HepG2 (cell line): ENCODE data around the gene SREBF1. TPM values are rescaled to one million over a fixed set of nuclear protein-coding genes. Genes with fewer than 3 reads are reported as not detected.

Source experiments
- ATAC-seq: fragments of 200-7000 bp; cut with Tn5 transposase; 3 replicates; pipeline ENCODE4 v1.9.1; 2020; ENCODE audit warnings: mild to moderate bottlenecking, moderate library complexity
- BruUV-seq: library from RNA; stranded (reverse); fragments of 400-500 nt; replicated peaks from 2 replicates; lab custom pipeline; 2021; lab: Mats Ljungman, UMichigan
- CTCF ChIA-PET: fragments of 300-600 bp; formaldehyde crosslinking; extraction: SDS; loops from one replicate; lab custom pipeline; 2021; ENCODE audit warnings: low total read pairs, inconsistent platforms, low intra/inter-chr PET ratio; lab: Yijun Ruan, JAX
- POLR2A ChIA-PET: fragments of 350-600 bp; sonication (Branson Sonifier 250); formaldehyde crosslinking; loops from one replicate; lab custom pipeline; 2020; ENCODE audit warnings: antibody characterized with exemption, inconsistent platforms; lab: Yijun Ruan, JAX
- DNase-seq: peaks from one replicate; pipeline ENCODE4 v3.0.0-alpha.2; 2015; ENCODE audit warnings: low spot score
- FAIRE-seq: peaks from 3 replicates; lab custom pipeline; 2011; peaks lifted over from hg19 to GRCh38; lab: Jason Lieb, UNC
- H2AFZ ChIP-seq: one replicate; pipeline ENCODE4 v1.6.1; 2011; ENCODE audit warnings: low read length, inconsistent platforms
- H3K27ac ChIP-seq: fragments of 300-600 bp; 3 replicates; pipeline ENCODE4 v1.8.0; 2011; ENCODE audit warnings: mixed run types, mild to moderate bottlenecking, mixed read lengths, low read length, inconsistent platforms; ENCODE audit not compliant: insufficient read depth; ENCODE audit errors: extremely low read length
- H3K27me3 ChIP-seq, 2 experiments: fragments of 200-600 bp in 1 of 2; 2 replicates in 1 of 2; 3 replicates in 1 of 2; pipeline versions ENCODE4 v1.6.0 to v1.8.0; 2011; ENCODE audit warnings: low read length in 2 of 2, mild to moderate bottlenecking in 2 of 2, moderate library complexity in 2 of 2, inconsistent platforms in 1 of 2; ENCODE audit not compliant: insufficient read depth in 2 of 2, control insufficient read depth in 1 of 2
- H3K36me3 ChIP-seq, 2 experiments: fragments of 200-600 bp in 1 of 2; replicated peaks in 1 of 2; 2 replicates in 1 of 2; 3 replicates in 1 of 2; pipeline versions ENCODE4 v1.5.1 to v1.8.0; 2011; ENCODE audit warnings: low read length in 2 of 2, inconsistent platforms in 1 of 2; ENCODE audit not compliant: insufficient read depth in 2 of 2, control insufficient read depth in 1 of 2
- H3K4me1 ChIP-seq: 2 replicates; pipeline ENCODE4 v1.5.1; 2012; ENCODE audit warnings: low read length, inconsistent platforms; ENCODE audit not compliant: insufficient read depth
- H3K4me2 ChIP-seq: 2 replicates; pipeline ENCODE4 v1.6.0; 2011; ENCODE audit warnings: low read depth, low read length, inconsistent platforms
- H3K4me3 ChIP-seq, 3 experiments: fragments of 200-600 bp in 1 of 3; sonication (generic), shearing (Covaris generic) in 1 of 3; replicated peaks in 1 of 3; 2 replicates each; pipeline ENCODE4 v1.5.1; 2011 to 2016; ENCODE audit warnings: low read length in 3 of 3, inconsistent platforms in 2 of 3, low read depth in 2 of 3, mild to moderate bottlenecking in 2 of 3, control low read depth in 1 of 3, mixed read lengths in 1 of 3; ENCODE audit not compliant: insufficient read depth in 1 of 3
- H3K79me2 ChIP-seq: one replicate; pipeline ENCODE4 v1.6.1; 2011; ENCODE audit warnings: low read length, inconsistent platforms; ENCODE audit not compliant: insufficient read depth
- H3K9ac ChIP-seq: 2 replicates; pipeline ENCODE4 v1.6.0; 2011; ENCODE audit warnings: mild to moderate bottlenecking, low read depth, low read length, inconsistent platforms; ENCODE audit not compliant: insufficient read depth
- H3K9me3 ChIP-seq: 2 replicates; pipeline ENCODE4 v1.5.1; 2012; ENCODE audit warnings: mild to moderate bottlenecking, low read length
- H4K20me1 ChIP-seq: 2 replicates; pipeline ENCODE4 v1.6.0; 2011; ENCODE audit warnings: inconsistent platforms, mild to moderate bottlenecking, low read length, moderate library complexity; ENCODE audit not compliant: insufficient read depth
- ZBTB1 ChIP-seq: sonication (generic); formaldehyde crosslinking; IDR thresholded peaks from 2 replicates; pipeline ENCODE4 v1.4.0; 2020; ENCODE audit warnings: missing genetic modification reagents, borderline replicate concordance
- ZNF329 ChIP-seq: sonication (generic); formaldehyde crosslinking; IDR thresholded peaks from 2 replicates; pipeline ENCODE4 v1.9.0; 2021; ENCODE audit warnings: low read depth, mild to moderate bottlenecking, missing genetic modification reagents
- ZNF354B ChIP-seq: sonication (generic); formaldehyde crosslinking; IDR thresholded peaks from 2 replicates; pipeline ENCODE4 v1.8.0; 2022; ENCODE audit warnings: mild to moderate bottlenecking, missing genetic modification reagents
- WGBS: methylation state at CpG from one replicate; pipeline ENCODE4 v1.1.6; 2017; ENCODE audit warnings: low lambda C conversion rate; 5-methylcytosine and 5-hydroxymethylcytosine counted together
- in situ Hi-C: cut with HindIII; loops from 2 replicates; pipeline ENCODE4 v1.10.0; 2017; ENCODE audit warnings: low pct_unique_long_range_greater_than_20kb; ENCODE audit not compliant: extremely low pct_ligation_motif_present
- intact Hi-C: fragments of 100-400 bp; cut with micrococcal nuclease; formaldehyde crosslinking; loops from one replicate; pipeline ENCODE4 v1.10.0; 2022; ENCODE audit not compliant: unreplicated experiment
- polyA plus RNA-seq, 8 experiments: library from polyadenylated mRNA; depleted of rRNA in 3 of 8; stranded (reverse) in 7 of 8; unstranded in 1 of 8; fragments of >200 nt; fragmentation: Illumina TruSeq in 4 of 8; extraction: Trizol in 4 of 8; gene quantifications; 2 replicates each; pipeline versions ENCODE4 v1.2.1 to v1.2.3, GENCODE V29; 2011 to 2016; ENCODE audit warnings: low read depth in 4 of 8, missing spikeins in 1 of 8, mixed read lengths in 1 of 8; ENCODE audit not compliant: insufficient read depth in 1 of 8
- total RNA-seq, 5 experiments: library from RNA; depleted of rRNA; stranded (reverse); fragments of >200 nt; fragmentation: Illumina TruSeq; extraction: Trizol; gene quantifications; 2 replicates each; pipeline ENCODE4 v1.2.3, GENCODE V29; 2016; ENCODE audit warnings: low read depth in 1 of 5
- TF ChIP-seq, protein P1 (sequence below): sonication (generic); formaldehyde crosslinking; conservative IDR thresholded peaks from 2 replicates; pipeline ENCODE4 v1.4.0; 2020; ENCODE audit warnings: missing genetic modification reagents

SREBF1 gene
- total and polyA plus RNA-seq, 2 of the 13 experiments (the other 11 are each of a cell fraction or from before 2014, with no cell fraction given): 34.3 to 38.0 TPM

- TF ChIP-seq ZNF354B (CRISPR knock-in tag) (no peak), ZNF329 (CRISPR knock-in tag) (peak; percentile 98)
- POLR2A ChIA-PET: no interaction called here
Observed at GRCh38 chr17:17797119-17797809, 39.5 kb downstream of the SREBF1 start.

GRCh38 chr17:17796787-17797061 is 40.1 kb downstream of the SREBF1 start:
- intact Hi-C loops: no loop called here

More at GRCh38 chr17:17797119-17797809, 39.5 kb downstream of the SREBF1 start:
- H3K4me3 ChIP-seq: no peak overlapping the region
- in situ Hi-C loops (no loop called here), intact Hi-C loops (no loop called here)
- H3K79me2 ChIP-seq: no peaks in the 10 kb centered on the region
- no peaks in the 10 kb centered on the region for H4K20me1 ChIP-seq
- peaks cover 26 to 46% of the 10 kb centered on the region in 2 experiments; a peak in 4 of 5 replicates for H3K36me3 ChIP-seq
- H3K9ac ChIP-seq: no peak overlapping the region
- H3K4me1 ChIP-seq: no peaks in the 10 kb centered on the region
- no peaks in the 10 kb centered on the region for H3K27me3 ChIP-seq
- no peak overlapping the region for H3K27ac ChIP-seq
- H2AFZ ChIP-seq: no peak overlapping the region
- FAIRE-seq (no peak), ATAC-seq (no peak), DNase-seq (no peak)
- WGBS: 95% methylated on average over 25 of the region's 30 CpGs
- H3K9me3 ChIP-seq: no peaks in the 10 kb centered on the region
- H3K4me2 ChIP-seq: no peak overlapping the region
- CTCF ChIA-PET: no interaction called here
- TSS peak; percentile 46 for BruUV-seq

More at GRCh38 chr17:17796787-17797061, 40.1 kb downstream of the SREBF1 start:
- Histone ChIP-seq H3K27me3 (no peaks in the 10 kb centered on the region), H3K79me2 (no peaks in the 10 kb centered on the region), H3K36me3 (peaks cover 26 to 42% of the 10 kb centered on the region in 2 experiments; a peak in 4 of 5 replicates), H2AFZ (no peak overlapping the region), H3K4me3 (no peak overlapping the region), H3K4me1 (no peaks in the 10 kb centered on the region)
- no TSS peak for BruUV-seq
- no peak for FAIRE-seq
- ChIA-PET CTCF (no interaction called here), POLR2A (no interaction called here)
- in situ Hi-C loops: no loop called here
- no peak for TF ChIP-seq ZBTB1
- TF ChIP-seq, protein P1, sequence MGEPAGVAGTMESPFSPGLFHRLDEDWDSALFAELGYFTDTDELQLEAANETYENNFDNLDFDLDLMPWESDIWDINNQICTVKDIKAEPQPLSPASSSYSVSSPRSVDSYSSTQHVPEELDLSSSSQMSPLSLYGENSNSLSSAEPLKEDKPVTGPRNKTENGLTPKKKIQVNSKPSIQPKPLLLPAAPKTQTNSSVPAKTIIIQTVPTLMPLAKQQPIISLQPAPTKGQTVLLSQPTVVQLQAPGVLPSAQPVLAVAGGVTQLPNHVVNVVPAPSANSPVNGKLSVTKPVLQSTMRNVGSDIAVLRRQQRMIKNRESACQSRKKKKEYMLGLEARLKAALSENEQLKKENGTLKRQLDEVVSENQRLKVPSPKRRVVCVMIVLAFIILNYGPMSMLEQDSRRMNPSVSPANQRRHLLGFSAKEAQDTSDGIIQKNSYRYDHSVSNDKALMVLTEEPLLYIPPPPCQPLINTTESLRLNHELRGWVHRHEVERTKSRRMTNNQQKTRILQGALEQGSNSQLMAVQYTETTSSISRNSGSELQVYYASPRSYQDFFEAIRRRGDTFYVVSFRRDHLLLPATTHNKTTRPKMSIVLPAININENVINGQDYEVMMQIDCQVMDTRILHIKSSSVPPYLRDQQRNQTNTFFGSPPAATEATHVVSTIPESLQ (CRISPR knock-in tag): no peak
- TF ChIP-seq, all 625 proteins: peak for 0
- 97% methylated on average over 6 of the region's 13 CpGs for WGBS
- ATAC-seq: no peak
- H3K27ac ChIP-seq: no peak overlapping the region
- H3K9ac ChIP-seq: no peak overlapping the region
- H3K4me2 ChIP-seq: no peak overlapping the region
- no peaks in the 10 kb centered on the region for H4K20me1 ChIP-seq
- H3K9me3 ChIP-seq: no peaks in the 10 kb centered on the region
- DNase-seq: no peak
